ENCODE data around the gene STEAP3.

GRCh38 chr2:119295688-119296375, 72.2 kb downstream of the STEAP3 start:
- TF ChIP-seq CTCF (IDR thresholded peaks at IDR 0.05) (no peak), EZH2 (IDR thresholded peaks at IDR 0.05; ENCODE audit: borderline replicate concordance, insufficient read depth, low read depth, low read length, poor library complexity, severe bottlenecking) (no peak)

Data from B cell (primary cell).